GM12891 (cell line): Measurements from ENCODE around the gene LCP1.

Experiments
- PAX5 ChIP-seq: IDR thresholded peaks from 2 replicates; pipeline ENCODE4 v1.6.1; 2011; ENCODE audit warnings: low read length, moderate library complexity, mild to moderate bottlenecking; ENCODE audit not compliant: insufficient read depth, severe bottlenecking
- POLR2A ChIP-seq: IDR thresholded peaks from 2 replicates; pipeline ENCODE4 v1.6.1; 2011; ENCODE audit warnings: low read depth, low read length, control low read depth
- POLR2AphosphoS5 ChIP-seq: IDR thresholded peaks from 2 replicates; pipeline ENCODE4 v1.6.1; 2011; ENCODE audit warnings: low read depth, low read length, control low read depth
- SPI1 ChIP-seq: IDR thresholded peaks from 2 replicates; pipeline ENCODE4 v1.6.1; 2011; ENCODE audit warnings: low read depth, low read length, control low read depth
- TAF1 ChIP-seq: IDR thresholded peaks from 2 replicates; pipeline ENCODE4 v1.6.1; 2011; ENCODE audit warnings: low read depth, low read length, control low read depth

- TF ChIP-seq POLR2AphosphoS5 (no peak), SPI1 (no peak), POLR2A (no peak), PAX5 (no peak), TAF1 (no peak)
These were observed 13.2 kb downstream of the LCP1 start for GRCh38 chr13:46168783-46169182.
